ENCODE results near the gene DLGAP1.
"Not testable (repeated sequence)": the region's sequence is repeated elsewhere in the genome, so short reads cannot be mapped to it uniquely, and the experiment has no call there.

Gene DLGAP1

DNA sequence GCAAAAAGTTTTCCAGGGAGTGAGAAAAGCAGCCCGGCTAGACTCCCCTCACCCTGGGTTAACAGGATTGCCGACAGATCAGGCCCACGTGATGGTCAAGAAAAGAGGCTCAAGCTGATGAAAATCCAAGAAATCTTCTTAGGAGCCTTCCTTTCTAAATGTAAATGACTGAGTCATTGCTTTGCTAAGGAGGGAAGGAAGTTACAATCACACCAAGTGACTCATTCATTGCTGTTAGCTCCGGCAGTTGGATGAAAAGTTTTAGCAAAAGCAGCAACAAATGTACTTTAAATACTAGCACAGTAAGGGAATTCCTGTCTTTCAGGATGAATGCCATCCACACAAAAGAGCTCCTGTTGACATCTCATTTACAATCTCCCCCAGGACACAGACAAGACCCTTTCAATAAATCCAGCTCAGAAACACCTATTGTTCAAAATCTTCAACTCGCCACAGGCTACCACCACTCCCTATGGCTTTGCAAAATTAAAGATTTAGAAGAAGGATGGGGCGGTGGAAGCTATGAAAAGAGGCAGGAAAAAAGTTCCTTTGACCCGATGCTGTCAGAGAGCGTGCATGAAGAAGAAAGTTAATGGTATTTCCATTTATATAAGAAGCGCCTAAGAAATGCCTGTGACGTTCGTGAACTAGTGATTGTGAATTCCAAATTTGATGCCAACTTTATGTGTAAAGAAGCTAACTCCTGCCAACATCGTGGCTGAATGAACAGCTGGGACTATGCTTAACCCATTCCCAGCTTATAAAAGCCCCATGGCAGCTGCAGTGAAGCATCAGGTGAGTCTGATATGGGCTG lies 851.5 kb downstream of the DLGAP1 start:
- TF ChIP-seq, protein P1, sequence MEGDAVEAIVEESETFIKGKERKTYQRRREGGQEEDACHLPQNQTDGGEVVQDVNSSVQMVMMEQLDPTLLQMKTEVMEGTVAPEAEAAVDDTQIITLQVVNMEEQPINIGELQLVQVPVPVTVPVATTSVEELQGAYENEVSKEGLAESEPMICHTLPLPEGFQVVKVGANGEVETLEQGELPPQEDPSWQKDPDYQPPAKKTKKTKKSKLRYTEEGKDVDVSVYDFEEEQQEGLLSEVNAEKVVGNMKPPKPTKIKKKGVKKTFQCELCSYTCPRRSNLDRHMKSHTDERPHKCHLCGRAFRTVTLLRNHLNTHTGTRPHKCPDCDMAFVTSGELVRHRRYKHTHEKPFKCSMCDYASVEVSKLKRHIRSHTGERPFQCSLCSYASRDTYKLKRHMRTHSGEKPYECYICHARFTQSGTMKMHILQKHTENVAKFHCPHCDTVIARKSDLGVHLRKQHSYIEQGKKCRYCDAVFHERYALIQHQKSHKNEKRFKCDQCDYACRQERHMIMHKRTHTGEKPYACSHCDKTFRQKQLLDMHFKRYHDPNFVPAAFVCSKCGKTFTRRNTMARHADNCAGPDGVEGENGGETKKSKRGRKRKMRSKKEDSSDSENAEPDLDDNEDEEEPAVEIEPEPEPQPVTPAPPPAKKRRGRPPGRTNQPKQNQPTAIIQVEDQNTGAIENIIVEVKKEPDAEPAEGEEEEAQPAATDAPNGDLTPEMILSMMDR (IDR thresholded peaks at IDR 0.05; ENCODE audit: extremely low read depth, insufficient read depth, missing control alignments), result no peak
- no peak for DNase-seq (ENCODE audit: low spot score)
- in situ Hi-C loops (cut with MboI; ENCODE audit: low pct_unique_long_range_greater_than_20kb, low sequenced_read_pairs, unreplicated experiment), result no loop called here

DNA sequence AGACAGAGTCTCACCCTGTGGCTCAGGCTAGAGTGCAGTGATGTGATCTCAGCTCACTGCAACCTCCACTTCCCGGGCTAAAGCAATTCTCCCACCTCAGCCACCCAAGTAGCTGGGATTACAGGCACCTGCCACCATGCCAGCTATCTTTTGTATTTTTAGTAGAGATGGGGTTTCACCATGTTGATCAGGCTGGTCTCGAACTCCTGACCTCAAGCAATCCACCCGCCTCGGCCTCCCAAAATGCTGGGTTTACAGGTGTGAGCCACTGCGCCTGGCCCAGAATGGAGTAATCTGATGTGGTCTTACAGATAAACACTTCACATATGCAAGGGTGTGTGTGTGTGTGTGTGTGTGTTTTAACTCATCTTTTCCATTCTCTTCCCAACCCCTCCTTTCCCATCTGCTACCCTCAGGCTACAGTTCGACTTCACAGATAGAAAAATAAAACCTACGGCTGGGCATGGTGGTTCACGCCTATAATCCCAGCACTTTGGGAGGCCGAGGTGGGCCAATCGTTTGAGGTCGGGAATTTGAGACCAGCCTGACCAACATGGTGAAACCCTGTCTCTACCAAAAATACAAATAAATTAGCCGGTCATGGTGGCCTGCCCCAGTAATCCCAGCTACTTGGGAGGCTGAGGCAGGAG lies 853.9 kb downstream of the DLGAP1 start:
- DNase-seq (ENCODE audit: low spot score); in situ Hi-C loops (cut with MboI; ENCODE audit: low pct_unique_long_range_greater_than_20kb, low sequenced_read_pairs, unreplicated experiment): not testable (repeated sequence)

DNA sequence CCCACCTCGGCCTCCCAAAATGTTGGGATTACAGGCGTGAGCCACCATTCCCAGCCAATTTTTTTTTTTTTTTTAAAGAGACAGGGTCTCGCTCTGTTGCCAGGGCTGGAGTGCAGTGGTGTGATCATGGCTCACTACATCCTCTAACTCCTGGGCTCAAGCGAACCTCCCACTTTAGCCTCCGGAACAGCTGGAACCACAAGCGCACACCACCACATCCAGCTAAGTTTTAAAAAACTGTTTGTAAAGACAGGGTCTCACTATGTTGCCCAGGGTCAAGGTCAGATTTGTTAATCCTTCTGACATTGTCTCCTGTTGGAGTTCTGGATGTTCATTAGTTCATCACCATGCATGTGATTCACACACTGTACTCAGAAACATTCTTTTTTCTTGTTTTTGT lies 855.2 kb downstream of the DLGAP1 start:
- in situ Hi-C loops (cut with MboI; ENCODE audit: low pct_unique_long_range_greater_than_20kb, low sequenced_read_pairs, unreplicated experiment), result loop anchor here (10.0 to 25.0 kb wide), 2 partner anchors 65 to 138 kb away; partner anchors contain the start of gene TGIF1
- TF ChIP-seq, protein P1 (IDR thresholded peaks at IDR 0.05; ENCODE audit: extremely low read depth, insufficient read depth, missing control alignments), result no peak
- DNase-seq (ENCODE audit: low spot score), result no peak

DNA sequence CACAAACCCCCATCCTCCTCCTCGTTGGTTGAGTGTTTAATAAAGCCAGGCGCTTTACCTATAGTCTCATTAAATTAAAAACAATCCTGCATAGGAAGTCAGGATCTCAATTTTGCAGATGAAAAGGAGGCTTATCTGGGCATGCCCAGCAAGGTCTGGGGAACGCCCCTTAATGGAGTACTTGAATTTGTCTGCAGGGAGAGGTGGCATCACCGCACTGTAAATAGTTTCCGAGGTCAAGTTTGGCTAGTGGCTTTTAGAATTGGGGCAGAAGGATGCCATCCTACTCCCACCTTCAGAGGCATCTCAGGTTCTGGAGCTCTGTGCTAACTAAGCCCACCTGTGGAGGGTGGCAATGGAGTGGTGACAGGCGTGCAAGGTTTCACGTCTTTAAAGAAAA lies 855.9 kb downstream of the DLGAP1 start:
- in situ Hi-C loops (cut with MboI; ENCODE audit: low pct_unique_long_range_greater_than_20kb, low sequenced_read_pairs, unreplicated experiment), result loop anchor here (10.0 to 25.0 kb wide), 2 partner anchors 66 to 137 kb away; partner anchors contain the start of gene TGIF1
- no peak for DNase-seq (ENCODE audit: low spot score)
- TF ChIP-seq, protein P1 (IDR thresholded peaks at IDR 0.05; ENCODE audit: extremely low read depth, insufficient read depth, missing control alignments), result no peak

DNA sequence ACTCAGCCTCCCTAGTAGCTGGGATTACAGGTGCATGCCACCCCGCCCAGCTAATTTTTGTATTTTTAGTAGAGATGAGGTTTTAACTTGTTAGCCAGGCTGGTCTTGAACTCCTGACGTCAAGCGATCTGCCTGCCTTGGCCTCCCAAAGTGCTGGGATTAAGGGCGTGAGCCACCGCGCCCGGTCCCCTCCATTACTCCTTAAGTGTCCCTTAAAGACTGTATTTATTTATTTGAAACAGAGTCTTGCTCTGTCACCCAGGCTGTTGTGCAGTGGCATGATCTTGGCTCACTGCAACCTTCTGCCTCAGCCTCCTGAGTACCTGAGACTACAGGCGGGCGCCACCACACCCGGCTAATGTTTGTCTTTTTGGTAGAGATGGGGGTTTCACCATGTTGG lies 856.5 kb downstream of the DLGAP1 start:
- in situ Hi-C loops (cut with MboI; ENCODE audit: low pct_unique_long_range_greater_than_20kb, low sequenced_read_pairs, unreplicated experiment), result loop anchor here (10.0 to 25.0 kb wide), 2 partner anchors 66 to 136 kb away; partner anchors contain the start of gene TGIF1
- DNase-seq (ENCODE audit: low spot score), result no peak
- TF ChIP-seq, protein P1 (IDR thresholded peaks at IDR 0.05; ENCODE audit: extremely low read depth, insufficient read depth, missing control alignments), result no peak

DNA sequence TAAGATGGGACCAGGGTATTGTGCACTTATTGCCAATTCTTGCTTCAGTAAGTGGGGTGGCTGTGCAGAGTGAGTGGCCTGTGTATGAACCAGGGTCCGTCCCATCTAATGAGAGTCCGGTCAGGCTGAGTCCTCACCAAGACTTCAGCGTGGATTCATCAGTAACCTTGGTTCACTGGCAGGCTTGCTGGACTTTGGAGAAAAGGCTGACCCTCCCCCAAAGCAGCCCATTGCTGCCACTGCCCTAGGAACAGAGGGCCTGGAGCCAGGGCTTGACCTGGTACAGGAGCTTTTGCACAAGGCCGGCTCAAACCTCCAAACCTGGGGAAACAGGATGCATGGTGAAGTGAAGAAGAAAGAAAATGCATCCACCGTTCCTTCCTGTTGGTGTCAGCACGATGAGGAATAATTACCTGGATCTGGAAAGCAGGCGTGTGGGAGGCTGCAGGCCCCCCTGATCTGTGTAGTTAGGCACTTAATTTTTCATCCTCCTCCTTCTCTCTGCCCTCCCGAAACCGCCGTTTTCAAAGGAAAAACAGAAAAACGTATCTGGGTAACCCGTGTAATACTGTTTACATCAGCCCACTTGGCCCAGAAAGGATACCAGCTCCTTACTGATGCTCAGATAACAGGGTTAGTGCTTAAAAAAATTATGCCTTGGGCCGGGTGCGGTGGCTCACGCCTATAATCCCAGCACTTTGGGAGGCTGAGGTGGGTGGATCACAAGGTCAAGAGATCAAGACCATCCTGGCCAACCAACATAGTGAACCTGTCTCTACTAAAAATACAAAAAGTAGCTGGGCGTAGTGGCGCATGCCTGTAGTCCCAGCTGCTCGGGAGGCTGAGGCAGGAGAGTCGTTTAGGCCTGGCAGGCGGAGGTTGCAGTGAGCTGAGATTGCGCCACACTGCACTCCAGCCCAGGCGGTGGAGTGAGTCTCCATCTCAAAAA lies 857.4 kb downstream of the DLGAP1 start:
- DNase-seq (ENCODE audit: low spot score), result no peak
- TF ChIP-seq, protein P1 (IDR thresholded peaks at IDR 0.05; ENCODE audit: extremely low read depth, insufficient read depth, missing control alignments), result no peak
- in situ Hi-C loops (cut with MboI; ENCODE audit: low pct_unique_long_range_greater_than_20kb, low sequenced_read_pairs, unreplicated experiment), result loop anchor here (10.0 to 25.0 kb wide), 2 partner anchors 67 to 135 kb away; partner anchors contain the start of gene TGIF1

Measured in GM13977 (cell line).